Measurements from ENCODE around the gene DPM2.

The DPM2 gene

GRCh38 chr9:127890053-127890452 lies 47.6 kb downstream of the DPM2 start:
- H3K9me2 ChIP-seq (replicated peaks; ENCODE audit: insufficient read depth, low read length) = no peaks in the 10 kb centered on the region
- H3K9me3 ChIP-seq (ENCODE audit: insufficient read depth, low read length) = peaks cover 10% of the 10 kb centered on the region
- H3F3A ChIP-seq (ENCODE audit: insufficient read depth) = no peaks in the 10 kb centered on the region
- no peak overlapping the region for H3K4me3 ChIP-seq (ENCODE audit: insufficient read depth, low read length, poor library complexity, severe bottlenecking)
- H3K4me2 ChIP-seq (ENCODE audit: low read depth, low read length, poor library complexity, severe bottlenecking) = no peak overlapping the region
- H3K36me3 ChIP-seq (ENCODE audit: low read length) = no peaks in the 10 kb centered on the region
- no peaks in the 10 kb centered on the region for H3K79me2 ChIP-seq (ENCODE audit: insufficient read depth, low read length)
- H4K20me1 ChIP-seq (ENCODE audit: low read depth, low read length) = no peaks in the 10 kb centered on the region
- H2AFZ ChIP-seq (ENCODE audit: low read depth, low read length, severe bottlenecking) = no peak overlapping the region
- H3K27ac ChIP-seq (ENCODE audit: low read depth, low read length) = no peak overlapping the region
- H3K27me3 ChIP-seq (ENCODE audit: low read length) = no peaks in the 10 kb centered on the region
- TF ChIP-seq CTCF (IDR thresholded peaks at IDR 0.05; ENCODE audit: insufficient read depth, low read length, poor library complexity, severe bottlenecking) = no peak
- TF ChIP-seq EZH2phosphoT487 (conservative IDR thresholded peaks at IDR 0.05; ENCODE audit: low read length) = no peak
- no peak overlapping the region for H3K9ac ChIP-seq (ENCODE audit: low read length)

- no peaks in the 10 kb centered on the region for H3F3A ChIP-seq (ENCODE audit: insufficient read depth)
- no peaks in the 10 kb centered on the region for H3K9me2 ChIP-seq (replicated peaks; ENCODE audit: insufficient read depth, low read length)
- TF ChIP-seq EZH2phosphoT487 (conservative IDR thresholded peaks at IDR 0.05; ENCODE audit: low read length) (no peak), CTCF (IDR thresholded peaks at IDR 0.05; ENCODE audit: insufficient read depth, low read length, poor library complexity, severe bottlenecking) (no peak)
- H3K4me2 ChIP-seq (ENCODE audit: low read depth, low read length, poor library complexity, severe bottlenecking) = no peak overlapping the region
- no peaks in the 10 kb centered on the region for H4K20me1 ChIP-seq (ENCODE audit: low read depth, low read length)
- no peaks in the 10 kb centered on the region for H3K79me2 ChIP-seq (ENCODE audit: insufficient read depth, low read length)
- no peak overlapping the region for H3K4me3 ChIP-seq (ENCODE audit: insufficient read depth, low read length, poor library complexity, severe bottlenecking)
- no peaks in the 10 kb centered on the region for H3K27me3 ChIP-seq (ENCODE audit: low read length)
- no peak overlapping the region for H2AFZ ChIP-seq (ENCODE audit: low read depth, low read length, severe bottlenecking)
- H3K27ac ChIP-seq (ENCODE audit: low read depth, low read length) = no peak overlapping the region
- no peaks in the 10 kb centered on the region for H3K36me3 ChIP-seq (ENCODE audit: low read length)
- H3K9me3 ChIP-seq (ENCODE audit: insufficient read depth, low read length) = peaks cover 2% of the 10 kb centered on the region
- no peak overlapping the region for H3K9ac ChIP-seq (ENCODE audit: low read length)
Observed at GRCh38 chr9:127887792-127888191, 49.9 kb downstream of the DPM2 start.

- H3K27ac ChIP-seq (ENCODE audit: low read depth, low read length) = no peak overlapping the region
- H3K4me3 ChIP-seq (ENCODE audit: insufficient read depth, low read length, poor library complexity, severe bottlenecking) = no peak overlapping the region
- TF ChIP-seq CTCF (IDR thresholded peaks at IDR 0.05; ENCODE audit: insufficient read depth, low read length, poor library complexity, severe bottlenecking) (no peak), EZH2phosphoT487 (conservative IDR thresholded peaks at IDR 0.05; ENCODE audit: low read length) (no peak)
- no peaks in the 10 kb centered on the region for H3K36me3 ChIP-seq (ENCODE audit: low read length)
- no peak overlapping the region for H2AFZ ChIP-seq (ENCODE audit: low read depth, low read length, severe bottlenecking)
- no peak overlapping the region for H3K4me2 ChIP-seq (ENCODE audit: low read depth, low read length, poor library complexity, severe bottlenecking)
- no peaks in the 10 kb centered on the region for H3F3A ChIP-seq (ENCODE audit: insufficient read depth)
- no peaks in the 10 kb centered on the region for H3K27me3 ChIP-seq (ENCODE audit: low read length)
- H3K9me2 ChIP-seq (replicated peaks; ENCODE audit: insufficient read depth, low read length) = no peaks in the 10 kb centered on the region
- no peaks in the 10 kb centered on the region for H4K20me1 ChIP-seq (ENCODE audit: low read depth, low read length)
- no peaks in the 10 kb centered on the region for H3K79me2 ChIP-seq (ENCODE audit: insufficient read depth, low read length)
- no peaks in the 10 kb centered on the region for H3K9me3 ChIP-seq (ENCODE audit: insufficient read depth, low read length)
- H3K9ac ChIP-seq (ENCODE audit: low read length) = no peak overlapping the region
Observed at GRCh38 chr9:127886401-127886972, 51.2 kb downstream of the DPM2 start.
